GM12865 (cell line): Measurements from ENCODE around the gene MORN2.

Experiments
- DNase-seq: peaks from one replicate; pipeline ENCODE4 v3.0.0; 2010; ENCODE audit warnings: low read depth
- H3K4me3 ChIP-seq: 2 replicates; pipeline ENCODE4 v1.5.1; 2011; ENCODE audit warnings: mild to moderate bottlenecking, low read depth, low read length, control low read depth
- TF ChIP-seq, protein P1 (sequence below): IDR thresholded peaks from 2 replicates; pipeline ENCODE4 v1.5.1; 2011; ENCODE audit warnings: low read length, control low read depth, low read depth, inconsistent platforms; ENCODE audit not compliant: insufficient read depth; ENCODE audit errors: missing control alignments

MORN2 gene

GRCh38 chr2:38836791-38837190 lies 39.0 kb upstream of the MORN2 start:
- H3K4me3 ChIP-seq: no peak overlapping the region
- peak; percentile 28 for DNase-seq
- TF ChIP-seq, protein P1, sequence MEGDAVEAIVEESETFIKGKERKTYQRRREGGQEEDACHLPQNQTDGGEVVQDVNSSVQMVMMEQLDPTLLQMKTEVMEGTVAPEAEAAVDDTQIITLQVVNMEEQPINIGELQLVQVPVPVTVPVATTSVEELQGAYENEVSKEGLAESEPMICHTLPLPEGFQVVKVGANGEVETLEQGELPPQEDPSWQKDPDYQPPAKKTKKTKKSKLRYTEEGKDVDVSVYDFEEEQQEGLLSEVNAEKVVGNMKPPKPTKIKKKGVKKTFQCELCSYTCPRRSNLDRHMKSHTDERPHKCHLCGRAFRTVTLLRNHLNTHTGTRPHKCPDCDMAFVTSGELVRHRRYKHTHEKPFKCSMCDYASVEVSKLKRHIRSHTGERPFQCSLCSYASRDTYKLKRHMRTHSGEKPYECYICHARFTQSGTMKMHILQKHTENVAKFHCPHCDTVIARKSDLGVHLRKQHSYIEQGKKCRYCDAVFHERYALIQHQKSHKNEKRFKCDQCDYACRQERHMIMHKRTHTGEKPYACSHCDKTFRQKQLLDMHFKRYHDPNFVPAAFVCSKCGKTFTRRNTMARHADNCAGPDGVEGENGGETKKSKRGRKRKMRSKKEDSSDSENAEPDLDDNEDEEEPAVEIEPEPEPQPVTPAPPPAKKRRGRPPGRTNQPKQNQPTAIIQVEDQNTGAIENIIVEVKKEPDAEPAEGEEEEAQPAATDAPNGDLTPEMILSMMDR: no peak

DNA sequence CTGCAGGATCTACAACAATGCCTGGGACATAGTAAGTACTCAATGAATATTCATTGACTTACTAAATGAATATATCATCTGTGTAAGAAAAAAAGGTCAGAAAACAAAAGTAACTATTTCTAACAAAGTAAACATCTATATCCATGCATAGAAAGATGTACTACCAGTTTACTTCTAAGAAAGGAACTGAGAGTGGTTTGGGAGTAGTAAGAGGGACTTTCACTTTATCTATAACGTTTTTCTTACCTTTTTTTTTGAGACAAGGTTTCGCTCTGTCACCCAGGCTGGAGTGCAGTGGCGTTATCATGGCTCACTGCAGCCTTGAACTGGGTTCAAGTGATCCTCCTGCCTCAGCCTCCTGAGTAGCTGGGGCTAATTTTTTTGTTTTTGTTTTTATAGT lies 25.7 kb upstream of the MORN2 start:
- no peak overlapping the region for H3K4me3 ChIP-seq
- DNase-seq: peak; percentile 66
- TF ChIP-seq, protein P1: no peak

GRCh38 chr2:38856165-38856564 lies 19.6 kb upstream of the MORN2 start:
- no peak overlapping the region for H3K4me3 ChIP-seq
- TF ChIP-seq, protein P1: no peak
- no peak for DNase-seq

DNA sequence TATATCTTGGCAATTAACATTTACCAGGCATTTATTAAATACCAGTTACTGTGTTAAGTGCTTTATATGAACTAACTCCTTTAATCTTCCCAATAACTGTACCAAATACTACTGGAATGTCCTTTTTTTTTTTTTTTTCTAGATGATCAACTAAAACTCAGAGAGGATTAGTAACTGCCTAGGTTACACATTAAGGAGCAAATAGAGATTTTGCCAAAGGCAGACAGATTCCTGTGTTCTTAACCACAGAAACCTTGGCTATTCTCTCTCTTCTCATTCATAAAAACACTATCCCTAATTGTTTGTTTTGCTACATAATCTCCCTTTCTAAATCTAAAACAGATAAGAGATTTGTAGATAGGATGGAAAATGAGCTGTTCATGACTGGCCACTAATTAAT lies 13.3 kb upstream of the MORN2 start:
- TF ChIP-seq, protein P1: no peak
- no peak for DNase-seq

GRCh38 chr2:38863061-38863695 lies 12.6 kb upstream of the MORN2 start:
- H3K4me3 ChIP-seq: no peak overlapping the region
- TF ChIP-seq, protein P1: no peak
- peak; percentile 51 for DNase-seq

More for the DNA sequence above, 13.3 kb upstream of the MORN2 start:
- no peak overlapping the region for H3K4me3 ChIP-seq

- DNase-seq: no peak
- TF ChIP-seq, protein P1: no peak
- H3K4me3 ChIP-seq: no peak overlapping the region
These were observed 8.9 kb upstream of the MORN2 start for GRCh38 chr2:38866773-38867443.

DNA sequence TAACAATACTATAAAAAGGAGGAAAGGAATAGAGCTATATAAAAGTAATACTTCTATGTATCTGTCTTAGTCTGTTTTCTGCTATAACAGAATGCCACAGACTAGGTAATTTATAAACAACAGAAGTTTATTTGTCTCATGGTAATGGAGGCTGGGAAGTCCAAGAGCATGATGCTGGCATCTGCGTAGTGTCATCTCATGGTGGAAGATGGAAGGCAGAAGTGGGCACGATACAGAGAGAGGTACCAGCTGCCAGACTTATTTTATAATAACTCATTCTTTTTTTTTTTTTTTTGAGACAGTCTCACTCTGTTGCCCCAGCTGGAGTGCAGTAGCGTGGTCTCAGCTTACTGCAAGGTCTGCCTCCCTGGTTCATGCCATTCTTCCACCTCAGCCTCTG lies 4.3 kb upstream of the MORN2 start:
- H3K4me3 ChIP-seq: no peak overlapping the region
- DNase-seq: no peak
- TF ChIP-seq, protein P1: no peak
